DMS153 treated with DMSO at 0.1 percent for 48 hours (cell line): ENCODE data around the gene C8G.
A peak's percentile ranks its signal among the peaks of the same experiment; 100 is the strongest.

Experiments
- DNase-seq: peaks from one replicate; lab custom pipeline; 2025; ENCODE audit not compliant: unreplicated experiment; lab: John Stamatoyannopoulos, UW

Gene C8G

GRCh38 chr9:136952876-136953770, 8.1 kb downstream of the C8G start:
- DNase-seq, result no peak

DNA sequence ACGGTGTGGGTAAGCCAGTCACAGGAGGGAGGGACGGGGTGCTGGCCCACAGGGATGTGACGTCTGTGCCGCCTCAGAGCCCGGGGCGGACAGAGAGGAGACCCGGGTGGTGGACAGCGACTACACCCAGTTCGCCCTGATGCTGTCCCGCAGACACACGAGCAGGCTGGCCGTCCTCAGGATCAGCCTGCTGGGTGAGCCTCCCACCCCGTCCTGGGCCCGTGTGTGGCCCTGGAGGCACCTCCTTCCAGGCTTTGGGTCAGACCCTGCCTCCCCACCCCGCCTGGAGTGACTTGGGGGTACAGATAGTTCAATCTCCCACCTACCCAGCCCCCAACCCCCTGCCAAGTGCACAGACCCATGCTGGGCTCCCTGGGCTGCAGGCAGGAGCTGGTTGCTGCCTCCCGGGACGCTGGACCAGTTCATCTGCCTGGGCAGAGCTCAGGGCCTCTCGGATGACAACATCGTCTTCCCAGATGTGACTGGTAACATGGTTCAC, 8.8 kb downstream of the C8G start:
- no peak for DNase-seq

- no peak for DNase-seq
Measured at GRCh38 chr9:136954270-136955083, 9.4 kb downstream of the C8G start.

DNA sequence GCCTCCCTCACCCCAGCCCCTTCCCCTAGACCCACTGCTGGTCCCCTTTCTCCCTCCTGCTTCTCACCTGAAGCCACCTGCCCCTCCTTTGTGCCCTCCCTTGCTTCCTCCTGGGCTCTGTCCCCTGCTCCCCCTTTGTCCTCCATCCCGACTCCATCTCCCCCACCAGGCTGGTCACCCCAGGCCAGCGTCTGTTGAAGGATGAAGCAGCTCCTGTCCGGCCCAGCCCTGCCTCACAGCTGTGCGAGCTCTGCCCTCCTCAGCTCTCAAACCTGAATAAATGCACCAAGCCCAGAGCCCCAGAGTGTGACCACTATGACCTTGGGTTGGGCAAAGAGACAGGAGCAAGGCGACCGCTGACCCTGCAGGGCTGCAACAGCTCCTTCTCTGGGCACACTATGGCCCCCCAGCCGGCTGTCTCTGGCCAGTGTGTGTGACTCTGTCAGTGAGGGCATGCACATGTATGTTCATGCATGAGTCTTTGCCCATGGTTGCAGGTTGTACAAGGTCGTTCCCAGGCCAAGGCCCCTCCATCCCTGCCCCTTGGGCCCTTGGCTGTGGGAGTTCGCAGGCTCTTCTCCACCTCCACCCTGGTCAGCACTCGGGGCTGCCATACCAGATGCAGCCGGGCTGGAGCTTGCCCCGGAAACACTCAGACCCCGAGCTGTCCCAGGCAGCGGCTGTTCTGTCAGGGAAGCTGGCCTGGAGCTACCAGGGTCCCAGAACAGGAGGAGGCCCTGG, 10.3 kb downstream of the C8G start:
- no peak for DNase-seq

GRCh38 chr9:136955943-136956335, 10.9 kb downstream of the C8G start:
- no peak for DNase-seq

- DNase-seq, result no peak
Measured at GRCh38 chr9:136956604-136957003, 11.6 kb downstream of the C8G start.

DNA sequence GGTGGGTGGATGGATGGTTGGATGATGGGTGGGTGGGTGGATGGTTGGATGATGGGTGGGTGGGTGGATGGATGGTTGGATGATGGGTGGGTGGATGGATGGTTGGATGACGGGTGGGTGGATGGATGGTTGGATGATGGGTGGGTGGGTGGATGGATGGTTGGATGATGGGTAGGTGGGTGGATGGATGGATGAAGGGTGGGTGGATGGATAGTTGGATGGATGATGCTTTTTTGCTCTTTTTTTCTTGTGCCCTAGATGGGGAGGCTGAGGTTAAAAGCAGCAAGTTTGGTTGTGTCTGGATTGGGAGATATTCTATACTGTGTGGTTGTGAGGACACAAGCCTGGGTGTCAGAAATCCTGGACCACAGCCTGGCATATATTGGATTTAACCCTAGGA, 12.4 kb downstream of the C8G start:
- no peak for DNase-seq

GRCh38 chr9:136957901-136958300, 12.9 kb downstream of the C8G start:
- no peak for DNase-seq

DNA sequence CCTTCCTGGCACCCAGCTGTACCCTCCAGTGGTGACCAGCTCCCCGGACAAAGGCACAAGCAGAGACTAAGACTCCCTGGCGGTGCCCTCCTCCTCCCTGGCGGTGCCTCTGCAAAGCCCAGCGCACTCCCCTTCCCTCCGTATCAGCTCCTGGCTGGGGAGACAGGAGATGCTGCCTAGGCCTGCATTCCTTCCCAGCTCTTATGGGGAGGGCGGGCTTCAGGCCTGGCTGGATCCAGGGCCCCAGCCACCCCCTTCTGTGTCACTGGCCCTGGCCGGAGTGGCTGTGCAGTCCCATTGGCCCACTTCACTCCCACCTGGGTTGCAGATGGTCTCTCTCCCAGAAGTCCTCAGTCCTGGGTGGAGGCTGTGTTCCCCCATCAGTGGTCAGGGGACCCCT, 13.4 kb downstream of the C8G start:
- DNase-seq, result no peak

GRCh38 chr9:136958898-136959850, 14.1 kb downstream of the C8G start:
- no peak for DNase-seq

DNA sequence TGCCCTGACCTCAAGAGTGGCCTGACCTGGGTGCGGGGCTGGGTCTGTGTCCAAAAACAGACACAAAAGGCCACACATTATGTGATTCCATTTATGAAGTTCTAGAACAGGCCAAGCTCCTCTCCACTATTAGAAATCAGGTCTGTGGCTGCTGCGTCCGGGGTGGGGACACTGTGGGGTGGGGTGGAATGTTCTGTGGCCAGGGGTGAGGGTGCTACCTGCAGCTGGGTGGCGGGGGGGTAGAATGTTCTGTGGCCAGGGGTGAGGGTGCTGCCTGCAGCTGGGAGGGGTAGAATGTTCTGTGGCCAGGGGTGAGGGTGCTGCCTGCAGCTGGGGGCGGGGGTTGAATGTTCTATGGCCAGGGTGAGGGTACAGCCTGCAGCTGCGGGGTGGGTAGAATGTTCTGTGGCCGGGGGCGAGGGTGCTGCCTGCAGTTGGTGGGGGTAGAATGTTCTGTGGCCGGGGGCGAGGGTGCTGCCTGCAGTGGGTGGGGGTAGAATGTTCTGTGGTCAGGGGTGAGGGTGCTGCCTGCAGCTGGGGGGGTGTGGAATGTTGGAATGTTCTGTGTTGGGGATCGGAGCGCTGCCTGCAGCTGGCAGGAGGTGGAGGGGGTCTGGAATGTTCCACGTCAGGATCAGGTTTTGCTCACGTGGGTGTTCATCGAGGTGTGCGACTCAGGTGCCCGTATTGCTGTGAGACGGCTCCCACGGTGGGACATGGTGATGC, 15.3 kb downstream of the C8G start:
- no peak for DNase-seq

- DNase-seq, result no peak
Measured at GRCh38 chr9:136960938-136961275, 15.9 kb downstream of the C8G start.

DNA sequence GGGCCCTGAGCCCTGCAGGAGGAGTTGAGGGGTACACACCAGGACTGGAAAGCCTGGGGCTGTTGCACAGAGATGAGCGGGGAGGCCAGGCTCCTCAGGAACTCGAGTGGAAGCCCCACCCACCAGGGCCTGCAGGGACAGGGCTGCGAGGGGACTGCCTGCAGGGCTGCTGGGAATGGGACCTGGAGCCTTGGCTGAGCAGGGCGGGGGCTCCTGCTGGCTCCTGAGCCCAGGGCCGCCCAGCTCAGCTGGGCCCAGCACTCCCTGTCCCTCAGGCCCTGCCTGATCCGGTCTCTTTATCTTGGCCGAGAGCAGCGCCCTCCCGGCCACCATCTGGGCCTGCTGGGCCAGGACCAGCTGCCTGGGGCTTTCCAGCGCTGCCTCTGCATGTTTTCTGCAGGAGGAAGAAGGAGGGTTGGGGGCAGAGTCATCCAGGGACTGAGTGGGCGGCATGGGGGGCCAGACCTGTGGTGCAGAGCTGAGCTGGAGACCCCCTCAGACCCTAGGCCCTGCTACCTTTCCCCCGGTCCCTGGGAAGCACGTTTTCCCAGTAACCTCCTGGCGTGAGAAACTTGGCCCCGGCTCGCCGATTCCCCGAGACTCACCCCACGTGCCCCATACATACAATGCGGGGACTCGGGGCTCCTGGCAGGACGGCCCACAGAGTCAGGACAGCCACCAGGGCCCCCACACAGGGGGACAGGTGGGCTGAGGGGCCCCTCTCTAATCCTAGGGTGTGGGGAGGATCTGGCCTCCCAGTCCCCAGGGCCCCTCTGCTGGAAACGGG, 16.4 kb downstream of the C8G start:
- DNase-seq, result no peak

- no peak for DNase-seq
Measured at GRCh38 chr9:136962163-136962562, 17.1 kb downstream of the C8G start.

DNA sequence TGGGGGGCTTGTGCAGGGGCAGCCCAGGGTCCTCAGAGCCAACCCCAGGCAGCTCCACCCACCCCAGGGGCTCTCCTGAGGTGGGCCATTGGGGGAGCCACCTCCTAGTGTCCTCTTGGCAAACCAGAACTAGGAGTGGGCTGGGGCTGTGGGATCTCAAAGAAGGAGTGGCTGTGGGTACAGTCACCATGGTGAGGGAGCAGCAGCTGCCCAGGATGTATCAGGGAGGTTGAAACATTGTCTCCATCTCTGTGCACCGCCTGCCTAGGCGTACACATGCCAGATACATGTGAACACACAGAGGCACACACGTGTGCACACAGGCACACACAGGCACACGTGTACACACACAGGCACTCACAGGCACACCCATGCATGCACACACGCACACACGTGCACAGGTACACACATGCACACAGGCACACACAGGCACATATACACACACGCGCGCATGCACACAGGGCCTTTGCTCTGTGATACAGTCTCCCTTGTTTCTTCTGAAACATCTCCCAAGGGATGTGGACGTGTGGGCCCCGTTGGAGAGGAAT, 17.7 kb downstream of the C8G start:
- DNase-seq, result no peak

GRCh38 chr9:136963341-136963740, 18.3 kb downstream of the C8G start:
- no peak for DNase-seq

GRCh38 chr9:136963751-136964150, 18.7 kb downstream of the C8G start:
- DNase-seq, result no peak

DNA sequence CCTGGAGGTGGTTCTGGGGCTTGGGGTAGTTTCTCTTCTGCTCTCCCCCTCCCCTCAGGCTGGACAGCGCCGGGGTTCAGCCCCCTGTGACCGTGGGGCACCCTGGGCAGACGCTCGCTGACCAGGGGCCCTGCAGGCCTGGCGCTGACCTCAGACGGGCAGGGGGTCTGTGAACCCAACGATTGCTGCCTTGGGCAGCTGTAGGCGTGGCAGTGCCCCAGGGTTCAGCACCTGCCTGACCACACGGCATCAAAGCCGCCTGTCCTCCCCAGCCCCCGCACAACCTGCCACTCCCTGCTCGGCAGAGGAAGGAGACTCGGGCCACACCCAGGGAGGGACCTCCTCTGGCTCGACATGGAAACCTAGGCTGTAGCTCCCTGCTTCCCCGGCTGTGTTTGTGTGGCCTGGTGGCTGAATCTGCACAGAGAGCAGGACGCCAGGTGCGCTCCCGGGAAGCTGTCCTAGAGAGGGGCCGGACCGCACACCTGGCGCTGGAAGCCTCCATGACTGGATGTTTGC, 19.2 kb downstream of the C8G start:
- peak; percentile 22 for DNase-seq
